Erythroblast (primary cell): ENCODE data around the gene PAFAH2.

ENCODE experiments used
- GATA1 ChIP-seq: IDR thresholded peaks from 2 replicates; pipeline ENCODE4 v1.6.1; 2011; ENCODE audit warnings: low read depth, mild to moderate bottlenecking, control low read depth, low read length, moderate library complexity
- POLR2A ChIP-seq: IDR thresholded peaks from 2 replicates; pipeline ENCODE4 v1.6.1; 2011; ENCODE audit warnings: mild to moderate bottlenecking, low read length

DNA sequence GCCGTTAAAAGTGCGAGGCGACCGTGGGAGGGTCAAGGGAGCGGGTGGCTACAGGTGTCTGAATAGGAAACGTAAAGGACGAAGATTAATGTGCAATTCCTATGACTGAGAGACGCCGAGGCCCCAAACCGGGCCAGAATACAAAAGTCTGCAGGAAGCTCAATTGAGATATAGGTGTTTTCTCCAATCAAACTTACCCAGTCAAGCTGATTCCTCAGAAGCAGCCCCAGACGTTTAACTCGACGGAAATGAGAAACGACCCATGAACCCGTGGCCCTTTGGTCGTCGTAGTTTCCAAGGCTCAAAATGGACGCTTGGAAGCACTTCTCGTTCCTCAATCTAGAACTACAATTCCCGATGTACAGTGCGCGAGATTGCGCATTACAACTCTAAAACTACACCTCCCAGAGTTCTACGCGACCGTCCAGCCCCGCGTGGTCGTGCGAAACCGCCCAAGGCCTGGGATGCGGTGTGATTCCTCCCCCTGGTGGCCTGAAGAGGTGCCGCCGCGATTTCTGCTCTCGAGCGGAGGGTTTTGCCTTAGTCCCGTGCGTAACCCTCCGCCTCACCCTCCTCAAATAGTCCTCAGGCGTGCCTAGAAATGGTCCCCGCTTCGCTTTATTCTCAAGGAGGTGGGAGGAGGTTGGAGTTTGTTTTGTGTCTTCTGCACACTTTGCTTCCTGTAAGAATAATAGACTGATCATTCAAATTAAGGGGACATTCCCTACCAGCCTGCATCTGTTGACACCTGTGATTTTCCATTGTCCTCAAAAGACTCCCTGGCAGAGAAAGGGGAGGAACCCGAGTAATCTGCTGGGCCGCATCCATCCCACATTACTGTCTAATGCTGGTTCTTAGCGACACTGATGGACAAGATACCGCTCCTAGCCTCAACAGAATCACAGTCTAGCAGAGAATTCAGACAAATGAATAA is at the start of gene PAFAH2:
- peak; percentile 50 for TF ChIP-seq POLR2A
- no peak for TF ChIP-seq GATA1
